GM12878 (cell line): ENCODE measurements around the gene GIPC3. TPM values are rescaled to one million over a fixed set of nuclear protein-coding genes. Genes with fewer than 3 reads are reported as not detected.

Experiments used
- ATAC-seq: fragments of 200-7000 bp; cut with Tn5 transposase; 3 replicates; pipeline ENCODE4 v1.9.1; 2020; ENCODE audit warnings: mild to moderate bottlenecking, moderate library complexity
- BruUV-seq: library from RNA; stranded (reverse); fragments of 400-500 nt; replicated peaks from 2 replicates; lab custom pipeline; 2021; lab: Mats Ljungman, UMichigan
- CTCF ChIA-PET: fragments of 300-600 bp; sonication (Branson Sonifier 250); formaldehyde crosslinking; extraction: SDS; loops from one replicate; lab custom pipeline; 2021; ENCODE audit warnings: inconsistent platforms; lab: Yijun Ruan, JAX
- POLR2A ChIA-PET: fragments of 350-600 bp; formaldehyde crosslinking; extraction: SDS; loops from one replicate; lab custom pipeline; 2021; ENCODE audit warnings: inconsistent platforms; lab: Charles Lee
- RAD21 ChIA-PET: fragments of 300-600 bp; sonication (Branson Sonifier 250); formaldehyde crosslinking; loops from one replicate; lab custom pipeline; 2023; ENCODE audit warnings: antibody characterized with exemption; ENCODE audit not compliant: unreplicated experiment; lab: Charles Lee
- SMC1A ChIA-PET: fragments of 300-600 bp; sonication (Branson Sonifier 250); formaldehyde crosslinking; loops from one replicate; lab custom pipeline; 2023; ENCODE audit not compliant: unreplicated experiment, uncharacterized antibody; lab: Charles Lee
- DNase-seq: peaks from one replicate; pipeline ENCODE4 v3.0.0-alpha.2; 2011; ENCODE audit warnings: low read depth, low spot score
- FAIRE-seq: peaks from 3 replicates; lab custom pipeline; 2011; peaks lifted over from hg19 to GRCh38; lab: Jason Lieb, UNC
- H2AFZ ChIP-seq: 2 replicates; pipeline ENCODE4 v1.6.0; 2011; ENCODE audit warnings: low read depth, low read length, control low read depth; ENCODE audit not compliant: control insufficient read depth
- H3K27ac ChIP-seq: 2 replicates; pipeline ENCODE4 v1.5.1; 2011; ENCODE audit warnings: control low read depth; ENCODE audit not compliant: control insufficient read depth, insufficient read depth
- H3K27me3 ChIP-seq, 2 experiments: replicated peaks in 1 of 2; 2 replicates each; pipeline versions ENCODE4 v1.6.0 to v1.6.1; 2011; ENCODE audit warnings: low read length in 1 of 2; ENCODE audit not compliant: control insufficient read depth in 2 of 2, insufficient read depth in 2 of 2
- H3K36me3 ChIP-seq, 2 experiments: 2 replicates each; pipeline ENCODE4 v1.5.1; 2011; ENCODE audit warnings: low read length in 1 of 2; ENCODE audit not compliant: control insufficient read depth in 2 of 2, insufficient read depth in 2 of 2
- H3K4me1 ChIP-seq: 2 replicates; pipeline ENCODE4 v1.6.1; 2011; ENCODE audit warnings: mild to moderate bottlenecking, low read length, moderate library complexity, mixed read lengths; ENCODE audit not compliant: control insufficient read depth, insufficient read depth
- H3K4me2 ChIP-seq: 2 replicates; pipeline ENCODE4 v1.6.0; 2011; ENCODE audit warnings: control low read depth; ENCODE audit not compliant: control insufficient read depth, insufficient read depth
- H3K4me3 ChIP-seq: fragments of 200-600 bp; sonication (generic); 2 replicates; pipeline ENCODE4 v1.5.1; 2016
- H3K79me2 ChIP-seq: 2 replicates; pipeline ENCODE4 v1.6.0; 2011; ENCODE audit warnings: low read length; ENCODE audit not compliant: control insufficient read depth, insufficient read depth
- H3K9ac ChIP-seq: 2 replicates; pipeline ENCODE4 v1.8.0; 2011; ENCODE audit warnings: low read length, control low read depth, mixed read lengths; ENCODE audit not compliant: control insufficient read depth, insufficient read depth
- H3K9me3 ChIP-seq: replicated peaks from 3 replicates; pipeline ENCODE4 v1.5.1; 2011; ENCODE audit warnings: mild to moderate bottlenecking, low read length; ENCODE audit not compliant: control insufficient read depth, insufficient read depth
- H4K20me1 ChIP-seq: 2 replicates; pipeline ENCODE4 v1.6.0; 2011; ENCODE audit not compliant: control insufficient read depth, insufficient read depth
- ASH2L ChIP-seq: fragments of 300-600, 200-600 bp; sonication (generic); IDR thresholded peaks from 2 replicates; pipeline ENCODE4 v1.6.1; 2017; ENCODE audit warnings: low read depth, mild to moderate bottlenecking, borderline replicate concordance
- ATF7 ChIP-seq: fragments of 450-650 bp; IDR thresholded peaks from 2 replicates; pipeline ENCODE4 v1.6.1; 2016; ENCODE audit warnings: low read depth, mild to moderate bottlenecking
- EGR1 ChIP-seq, 2 experiments: IDR thresholded peaks; 1 replicate in 1 of 2; 2 replicates in 1 of 2; pipeline ENCODE4 v1.6.1; 2011 to 2012; ENCODE audit warnings: low read depth in 2 of 2, low read length in 2 of 2, borderline replicate concordance in 1 of 2, mild to moderate bottlenecking in 1 of 2, moderate library complexity in 1 of 2
- FOS ChIP-seq: IDR thresholded peaks from 3 replicates; pipeline ENCODE4 v1.6.1; 2011; ENCODE audit warnings: borderline replicate concordance; ENCODE audit not compliant: insufficient read length; ENCODE audit errors: extremely low read depth
- HDAC6 ChIP-seq: fragments of 200-600 bp; sonication (generic); IDR thresholded peaks from one replicate; pipeline ENCODE4 v1.8.0; 2017; ENCODE audit warnings: antibody characterized with exemption; ENCODE audit not compliant: unreplicated experiment
- MEF2A ChIP-seq: IDR thresholded peaks from 2 replicates; pipeline ENCODE4 v1.6.1; 2011; ENCODE audit warnings: low read depth, mild to moderate bottlenecking, low read length, moderate library complexity; ENCODE audit not compliant: insufficient read depth
- NR2C2 ChIP-seq: IDR thresholded peaks from 2 replicates; pipeline ENCODE4 v1.6.1; 2011; ENCODE audit warnings: borderline replicate concordance, low read depth; ENCODE audit not compliant: control insufficient read depth, insufficient read length
- SMC3 ChIP-seq: IDR thresholded peaks from 2 replicates; pipeline ENCODE4 v1.6.1; 2011; ENCODE audit warnings: low read length, improper control_type of control experiment, borderline replicate concordance
- TCF7 ChIP-seq: IDR thresholded peaks from 2 replicates; pipeline ENCODE4 v1.6.1; 2014; ENCODE audit warnings: antibody characterized with exemption, borderline replicate concordance
- WGBS: methylation state at CpG from one replicate; pipeline ENCODE4 v1.1.6; 2016; ENCODE audit warnings: low lambda C conversion rate; ENCODE audit not compliant: insufficient replicate concordance, insufficient coverage; ENCODE audit errors: missing lambda C conversion rate; 5-methylcytosine and 5-hydroxymethylcytosine counted together
- in situ Hi-C: fragments of 300-500 bp; cut with MboI; formaldehyde crosslinking; loops from 9 replicates; pipeline ENCODE4 v1.14.3; 2018; ENCODE audit warnings: mixed read lengths
- intact Hi-C: fragments of 100-400 bp; cut with micrococcal nuclease; formaldehyde crosslinking; loops from one replicate; pipeline ENCODE4 v1.14.2; 2022; ENCODE audit not compliant: unreplicated experiment
- polyA plus RNA-seq, 11 experiments: library from polyadenylated mRNA; depleted of rRNA in 4 of 11; unstranded in 6 of 11; stranded (reverse) in 5 of 11; fragments of >200 nt; fragmentation: Nextera tagmentation in 4 of 11; fragmentation: Illumina TruSeq in 1 of 11; extraction: Ambion mirVana in 4 of 11; extraction: Trizol in 1 of 11; gene quantifications; 1 replicate in 1 of 11; 2 replicates in 10 of 11; pipeline versions ENCODE4 v1.2.1 to v1.2.3, GENCODE V29; 2011 to 2016; ENCODE audit warnings: inconsistent platforms in 2 of 11, missing spikeins in 2 of 11, low read depth in 1 of 11
- total RNA-seq, 4 experiments: library from RNA; depleted of rRNA in 3 of 4; stranded (reverse); fragments of >200 nt in 3 of 4; fragmentation: Illumina TruSeq in 1 of 4; extraction: Trizol in 1 of 4; gene quantifications; 2 replicates each; pipeline versions ENCODE4 v1.2.1 to v1.2.3, GENCODE V29; 2013 to 2021
- TF ChIP-seq, protein P1 (sequence below): fragments of 450-650 bp; IDR thresholded peaks from 2 replicates; pipeline ENCODE4 v1.6.1; 2016; ENCODE audit warnings: mild to moderate bottlenecking, moderate library complexity, borderline replicate concordance
- TF ChIP-seq, protein P2 (sequence below): IDR thresholded peaks from 2 replicates; pipeline ENCODE4 v1.6.1; 2011; ENCODE audit warnings: mild to moderate bottlenecking, low read depth, low read length, moderate library complexity; ENCODE audit not compliant: insufficient replicate concordance
- TF ChIP-seq, protein P3 (sequence below): fragments of 450-650 bp; IDR thresholded peaks from 2 replicates; pipeline ENCODE4 v1.6.1; 2017; ENCODE audit warnings: mild to moderate bottlenecking, moderate library complexity

Gene GIPC3
- total and polyA plus RNA-seq, 10 of the 15 experiments (the other 5 are each of a cell fraction or from before 2014, with no cell fraction given) = not detected

DNA sequence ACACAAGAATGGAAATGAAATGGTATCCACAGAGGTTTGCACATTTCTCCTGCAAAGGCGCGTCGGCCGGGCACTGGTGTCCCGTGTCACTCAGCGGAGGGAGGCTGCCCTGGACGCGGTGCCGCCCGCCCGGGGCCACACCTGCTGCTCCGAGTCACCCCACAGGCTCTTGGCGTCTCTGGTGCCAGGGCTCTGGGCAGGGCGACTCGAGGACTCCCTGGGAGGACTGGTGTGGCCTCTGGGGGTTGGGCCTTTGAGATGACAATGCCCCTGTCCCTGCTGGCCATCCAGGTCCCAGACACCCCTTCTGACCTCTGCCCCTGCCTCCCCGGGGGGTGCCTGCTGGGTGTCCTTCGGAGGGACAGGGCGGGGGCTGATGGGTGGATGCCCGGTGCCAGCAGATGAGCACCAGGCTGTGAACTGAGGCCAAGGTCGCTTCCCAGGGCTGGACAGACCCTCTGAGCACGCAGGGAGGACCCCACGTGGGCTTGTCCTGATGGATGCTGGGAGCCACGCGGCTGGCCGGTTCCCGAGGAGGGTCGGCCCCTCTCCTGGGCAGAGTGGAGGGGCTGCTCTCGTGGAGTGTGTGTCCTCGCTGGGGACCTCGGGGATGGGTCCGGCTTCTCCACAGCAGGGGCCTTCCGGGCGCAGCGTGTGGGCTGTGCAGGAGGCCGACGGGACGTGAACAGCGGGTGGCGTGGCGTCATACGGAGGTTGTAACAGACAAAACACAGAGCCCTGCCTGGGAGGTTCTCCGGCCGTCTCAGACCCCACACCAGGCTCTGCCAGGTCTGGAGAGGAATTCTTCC is 46.0 kb downstream of the GIPC3 start (continued):
- no peak for TF ChIP-seq MEF2A
- no peak for TF ChIP-seq NR2C2
- no peak for TF ChIP-seq HDAC6
- TF ChIP-seq, protein P1, sequence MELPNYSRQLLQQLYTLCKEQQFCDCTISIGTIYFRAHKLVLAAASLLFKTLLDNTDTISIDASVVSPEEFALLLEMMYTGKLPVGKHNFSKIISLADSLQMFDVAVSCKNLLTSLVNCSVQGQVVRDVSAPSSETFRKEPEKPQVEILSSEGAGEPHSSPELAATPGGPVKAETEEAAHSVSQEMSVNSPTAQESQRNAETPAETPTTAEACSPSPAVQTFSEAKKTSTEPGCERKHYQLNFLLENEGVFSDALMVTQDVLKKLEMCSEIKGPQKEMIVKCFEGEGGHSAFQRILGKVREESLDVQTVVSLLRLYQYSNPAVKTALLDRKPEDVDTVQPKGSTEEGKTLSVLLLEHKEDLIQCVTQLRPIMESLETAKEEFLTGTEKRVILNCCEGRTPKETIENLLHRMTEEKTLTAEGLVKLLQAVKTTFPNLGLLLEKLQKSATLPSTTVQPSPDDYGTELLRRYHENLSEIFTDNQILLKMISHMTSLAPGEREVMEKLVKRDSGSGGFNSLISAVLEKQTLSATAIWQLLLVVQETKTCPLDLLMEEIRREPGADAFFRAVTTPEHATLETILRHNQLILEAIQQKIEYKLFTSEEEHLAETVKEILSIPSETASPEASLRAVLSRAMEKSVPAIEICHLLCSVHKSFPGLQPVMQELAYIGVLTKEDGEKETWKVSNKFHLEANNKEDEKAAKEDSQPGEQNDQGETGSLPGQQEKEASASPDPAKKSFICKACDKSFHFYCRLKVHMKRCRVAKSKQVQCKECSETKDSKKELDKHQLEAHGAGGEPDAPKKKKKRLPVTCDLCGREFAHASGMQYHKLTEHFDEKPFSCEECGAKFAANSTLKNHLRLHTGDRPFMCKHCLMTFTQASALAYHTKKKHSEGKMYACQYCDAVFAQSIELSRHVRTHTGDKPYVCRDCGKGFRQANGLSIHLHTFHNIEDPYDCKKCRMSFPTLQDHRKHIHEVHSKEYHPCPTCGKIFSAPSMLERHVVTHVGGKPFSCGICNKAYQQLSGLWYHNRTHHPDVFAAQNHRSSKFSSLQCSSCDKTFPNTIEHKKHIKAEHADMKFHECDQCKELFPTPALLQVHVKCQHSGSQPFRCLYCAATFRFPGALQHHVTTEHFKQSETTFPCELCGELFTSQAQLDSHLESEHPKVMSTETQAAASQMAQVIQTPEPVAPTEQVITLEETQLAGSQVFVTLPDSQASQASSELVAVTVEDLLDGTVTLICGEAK = no peak

DNA sequence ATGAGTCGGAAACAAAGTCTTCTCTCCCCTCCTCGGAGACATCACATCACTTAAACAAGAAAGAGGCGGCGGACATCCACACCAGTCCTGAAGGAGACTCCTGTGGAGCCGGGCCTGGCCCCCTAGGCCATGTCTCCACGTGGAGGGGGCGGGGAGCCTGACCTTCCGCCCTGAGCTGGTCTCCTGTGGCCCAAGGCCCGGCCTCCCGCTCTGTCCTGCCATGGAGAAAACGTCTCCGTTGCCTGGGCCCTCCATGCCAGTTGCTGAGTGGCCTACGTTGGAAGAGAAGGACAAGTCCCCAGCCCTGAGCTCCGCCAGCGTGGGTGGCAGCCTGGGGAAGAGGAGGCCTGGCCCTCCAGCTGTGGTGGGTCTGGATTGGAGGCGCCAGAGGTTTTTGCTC is 46.8 kb downstream of the GIPC3 start:
- H4K20me1 ChIP-seq = no peaks in the 10 kb centered on the region
- POLR2A ChIA-PET = no interaction called here
- H3K4me2 ChIP-seq = no peak overlapping the region
- H3K4me1 ChIP-seq = peaks cover 4% of the 10 kb centered on the region
- CTCF ChIA-PET = interaction anchor here (0.6 to 1.1 kb wide), 2 partner anchors 13 to 22 kb away, joined by 3 read pairs; no protein-coding TSS in a partner anchor
- H3K79me2 ChIP-seq = no peaks in the 10 kb centered on the region
- no peaks in the 10 kb centered on the region for H3K27me3 ChIP-seq
- no peak overlapping the region for H3K4me3 ChIP-seq
- no peak overlapping the region for H3K27ac ChIP-seq
- H2AFZ ChIP-seq = no peak overlapping the region
- in situ Hi-C loops (no loop called here), intact Hi-C loops (no loop called here)
- no TSS peak for BruUV-seq
- no peak for FAIRE-seq
- RAD21 ChIA-PET = no interaction called here
- no peaks in the 10 kb centered on the region for H3K9me3 ChIP-seq
- H3K36me3 ChIP-seq = no peaks in the 10 kb centered on the region
- no peak overlapping the region for H3K9ac ChIP-seq
- no peak for DNase-seq
- ATAC-seq = no peak
- WGBS = 88% methylated on average over 16 of the region's 16 CpGs
- SMC1A ChIA-PET = no interaction called here
- TF ChIP-seq, protein P2, sequence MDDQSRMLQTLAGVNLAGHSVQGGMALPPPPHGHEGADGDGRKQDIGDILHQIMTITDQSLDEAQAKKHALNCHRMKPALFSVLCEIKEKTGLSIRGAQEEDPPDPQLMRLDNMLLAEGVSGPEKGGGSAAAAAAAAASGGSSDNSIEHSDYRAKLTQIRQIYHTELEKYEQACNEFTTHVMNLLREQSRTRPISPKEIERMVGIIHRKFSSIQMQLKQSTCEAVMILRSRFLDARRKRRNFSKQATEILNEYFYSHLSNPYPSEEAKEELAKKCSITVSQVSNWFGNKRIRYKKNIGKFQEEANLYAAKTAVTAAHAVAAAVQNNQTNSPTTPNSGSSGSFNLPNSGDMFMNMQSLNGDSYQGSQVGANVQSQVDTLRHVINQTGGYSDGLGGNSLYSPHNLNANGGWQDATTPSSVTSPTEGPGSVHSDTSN = no peak
- TF ChIP-seq, protein P3, sequence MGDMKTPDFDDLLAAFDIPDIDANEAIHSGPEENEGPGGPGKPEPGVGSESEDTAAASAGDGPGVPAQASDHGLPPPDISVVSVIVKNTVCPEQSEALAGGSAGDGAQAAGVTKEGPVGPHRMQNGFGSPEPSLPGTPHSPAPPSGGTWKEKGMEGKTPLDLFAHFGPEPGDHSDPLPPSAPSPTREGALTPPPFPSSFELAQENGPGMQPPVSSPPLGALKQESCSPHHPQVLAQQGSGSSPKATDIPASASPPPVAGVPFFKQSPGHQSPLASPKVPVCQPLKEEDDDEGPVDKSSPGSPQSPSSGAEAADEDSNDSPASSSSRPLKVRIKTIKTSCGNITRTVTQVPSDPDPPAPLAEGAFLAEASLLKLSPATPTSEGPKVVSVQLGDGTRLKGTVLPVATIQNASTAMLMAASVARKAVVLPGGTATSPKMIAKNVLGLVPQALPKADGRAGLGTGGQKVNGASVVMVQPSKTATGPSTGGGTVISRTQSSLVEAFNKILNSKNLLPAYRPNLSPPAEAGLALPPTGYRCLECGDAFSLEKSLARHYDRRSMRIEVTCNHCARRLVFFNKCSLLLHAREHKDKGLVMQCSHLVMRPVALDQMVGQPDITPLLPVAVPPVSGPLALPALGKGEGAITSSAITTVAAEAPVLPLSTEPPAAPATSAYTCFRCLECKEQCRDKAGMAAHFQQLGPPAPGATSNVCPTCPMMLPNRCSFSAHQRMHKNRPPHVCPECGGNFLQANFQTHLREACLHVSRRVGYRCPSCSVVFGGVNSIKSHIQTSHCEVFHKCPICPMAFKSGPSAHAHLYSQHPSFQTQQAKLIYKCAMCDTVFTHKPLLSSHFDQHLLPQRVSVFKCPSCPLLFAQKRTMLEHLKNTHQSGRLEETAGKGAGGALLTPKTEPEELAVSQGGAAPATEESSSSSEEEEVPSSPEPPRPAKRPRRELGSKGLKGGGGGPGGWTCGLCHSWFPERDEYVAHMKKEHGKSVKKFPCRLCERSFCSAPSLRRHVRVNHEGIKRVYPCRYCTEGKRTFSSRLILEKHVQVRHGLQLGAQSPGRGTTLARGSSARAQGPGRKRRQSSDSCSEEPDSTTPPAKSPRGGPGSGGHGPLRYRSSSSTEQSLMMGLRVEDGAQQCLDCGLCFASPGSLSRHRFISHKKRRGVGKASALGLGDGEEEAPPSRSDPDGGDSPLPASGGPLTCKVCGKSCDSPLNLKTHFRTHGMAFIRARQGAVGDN = no peak
- TF ChIP-seq EGR1 (IDR thresholded peaks at IDR 0.05; ENCODE audit: borderline replicate concordance in 1 of 2, low read depth in 2 of 2, low read length in 2 of 2) = no peak
- TF ChIP-seq FOS = no peak
- TF ChIP-seq SMC3 = no peak
- no peak for TF ChIP-seq ATF7
- TF ChIP-seq TCF7 = no peak
- TF ChIP-seq ASH2L = no peak
